HEK293T (cell line): ENCODE measurements around the gene SRRM3.
"Not testable (repeated sequence)": the region's sequence is repeated elsewhere in the genome, so short reads cannot be mapped to it uniquely, and the experiment has no call there.

Source experiments
- CTCF ChIA-PET: fragments of 350-600 bp; formaldehyde crosslinking; extraction: SDS; loops from one replicate; lab custom pipeline; 2021; ENCODE audit warnings: antibody characterized with exemption, inconsistent platforms; lab: Yijun Ruan, JAX
- POLR2A ChIA-PET: fragments of 350-600 bp; formaldehyde crosslinking; extraction: SDS; loops from one replicate; lab custom pipeline; 2020; ENCODE audit warnings: antibody characterized with exemption, inconsistent platforms; lab: Yijun Ruan, JAX
- DNase-seq: peaks from one replicate; pipeline ENCODE4 v3.0.0; 2012; ENCODE audit warnings: mixed read lengths; ENCODE audit errors: extremely low spot score
- ARNT ChIP-seq: fragments of 450-650 bp; IDR thresholded peaks from 2 replicates; pipeline ENCODE4 v1.6.1; 2017; ENCODE audit warnings: mild to moderate bottlenecking
- BHLHE40 ChIP-seq: fragments of 450-650 bp; IDR thresholded peaks from 2 replicates; pipeline ENCODE4 v1.6.1; 2016; ENCODE audit warnings: mild to moderate bottlenecking, moderate library complexity, borderline replicate concordance
- CTBP1 ChIP-seq: fragments of 450-650 bp; IDR thresholded peaks from 2 replicates; pipeline ENCODE4 v1.6.1; 2016; ENCODE audit warnings: borderline replicate concordance
- ELF4 ChIP-seq: fragments of 450-650 bp; IDR thresholded peaks from 2 replicates; pipeline ENCODE4 v1.6.1; 2017; ENCODE audit warnings: antibody characterized with exemption
- FOXA1 ChIP-seq: fragments of 450-650 bp; IDR thresholded peaks from 2 replicates; pipeline ENCODE4 v1.6.1; 2016; ENCODE audit warnings: mild to moderate bottlenecking
- FOXK2 ChIP-seq: fragments of 450-650 bp; IDR thresholded peaks from 2 replicates; pipeline ENCODE4 v1.6.1; 2016; ENCODE audit warnings: mild to moderate bottlenecking
- FOXM1 ChIP-seq: fragments of 450-650 bp; IDR thresholded peaks from 2 replicates; pipeline ENCODE4 v1.6.1; 2017; ENCODE audit warnings: mild to moderate bottlenecking, borderline replicate concordance
- HDGF ChIP-seq: fragments of 450-650 bp; IDR thresholded peaks from 2 replicates; pipeline ENCODE4 v1.6.1; 2017; ENCODE audit warnings: antibody characterized with exemption, borderline replicate concordance
- L3MBTL2 ChIP-seq: fragments of 450-650 bp; conservative IDR thresholded peaks from 2 replicates; pipeline ENCODE4 v1.6.1; 2016; ENCODE audit warnings: mild to moderate bottlenecking
- LEF1 ChIP-seq: fragments of 450-650 bp; IDR thresholded peaks from 2 replicates; pipeline ENCODE4 v1.6.1; 2017; ENCODE audit warnings: mild to moderate bottlenecking, borderline replicate concordance
- NFRKB ChIP-seq: fragments of 450-650 bp; IDR thresholded peaks from 2 replicates; pipeline ENCODE4 v1.6.1; 2016; ENCODE audit warnings: mild to moderate bottlenecking, moderate library complexity
- SP1 ChIP-seq: fragments of 450-650 bp; IDR thresholded peaks from 2 replicates; pipeline ENCODE4 v1.6.1; 2017
- SUZ12 ChIP-seq: fragments of 450-650 bp; IDR thresholded peaks from 2 replicates; pipeline ENCODE4 v1.6.1; 2016; ENCODE audit warnings: mild to moderate bottlenecking
- TARDBP ChIP-seq: fragments of 450-650 bp; IDR thresholded peaks from 2 replicates; pipeline ENCODE4 v1.6.1; 2016
- ZNF384 ChIP-seq: fragments of 450-650 bp; IDR thresholded peaks from 2 replicates; pipeline ENCODE4 v1.6.1; 2016
- TF ChIP-seq, protein P1 (sequence below): fragments of 450-650 bp; IDR thresholded peaks from 2 replicates; pipeline ENCODE4 v1.6.1; 2016

SRRM3 gene

DNA sequence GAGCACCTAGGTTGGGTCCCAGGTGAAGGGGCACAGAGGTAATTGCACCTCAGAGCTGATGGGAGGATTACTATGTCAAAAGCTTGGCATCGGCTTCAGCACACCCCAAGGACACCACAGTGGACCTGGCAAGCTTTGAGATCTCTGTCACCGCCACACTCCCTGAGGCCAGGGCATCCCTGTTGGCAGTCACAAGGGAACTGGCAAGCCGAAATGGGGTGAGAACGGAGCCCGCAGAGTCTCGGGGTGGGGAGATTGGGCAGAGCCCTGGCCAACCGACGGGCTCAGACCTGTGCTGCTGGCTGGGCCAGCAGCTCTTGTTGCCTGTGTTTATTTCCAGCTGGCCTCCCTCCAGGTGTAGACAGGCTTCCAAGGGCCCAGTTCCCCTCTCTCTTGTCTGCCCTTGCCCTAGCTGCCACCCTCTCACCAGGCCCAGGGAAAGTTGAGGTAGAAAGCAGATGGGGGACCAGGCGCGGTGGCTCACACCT, 103.2 kb downstream of the SRRM3 start:
- DNase-seq, result no peak
- CTCF ChIA-PET, result no interaction called here
- TF ChIP-seq NFRKB (no peak), L3MBTL2 (no peak), HDGF (no peak), CTBP1 (no peak), BHLHE40 (no peak), FOXA1 (no peak), LEF1 (no peak), FOXM1 (no peak), TARDBP (no peak), FOXK2 (no peak)
- POLR2A ChIA-PET, result interaction anchor here (0.9 to 1.9 kb wide), 2 partner anchors 13 to 24 kb away, joined by 3 to 4 read pairs; no protein-coding TSS in a partner anchor

DNA sequence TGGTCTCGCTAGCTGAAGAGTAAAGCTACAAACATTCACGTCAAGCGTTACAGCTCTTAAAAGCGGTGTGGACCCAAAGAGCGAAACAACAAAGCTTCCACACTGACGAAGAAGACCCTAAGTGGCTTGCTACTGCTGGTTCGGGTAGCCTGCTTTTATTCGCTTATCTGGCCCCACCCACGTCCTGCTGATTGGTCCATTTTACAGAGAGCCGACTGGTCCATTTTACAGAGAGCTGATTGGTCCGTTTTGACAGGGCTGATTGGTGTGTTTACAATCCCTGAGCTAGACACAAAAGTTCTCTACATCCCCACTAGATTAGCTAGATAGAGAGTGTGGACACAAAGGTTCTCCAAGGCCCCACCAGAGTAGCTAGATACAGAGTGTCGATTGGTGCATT, 107.2 kb downstream of the SRRM3 start:
- not testable (repeated sequence) for DNase-seq
- ChIA-PET CTCF (interaction anchor here (0.8 to 3.2 kb wide), 2 partner anchors 13 to 17 kb away, joined by 3 to 17 read pairs; no protein-coding TSS in a partner anchor), POLR2A (interaction anchor here (0.7 kb wide), 1 partner anchor 9 kb away, joined by 3 read pairs; no protein-coding TSS in a partner anchor)

DNA sequence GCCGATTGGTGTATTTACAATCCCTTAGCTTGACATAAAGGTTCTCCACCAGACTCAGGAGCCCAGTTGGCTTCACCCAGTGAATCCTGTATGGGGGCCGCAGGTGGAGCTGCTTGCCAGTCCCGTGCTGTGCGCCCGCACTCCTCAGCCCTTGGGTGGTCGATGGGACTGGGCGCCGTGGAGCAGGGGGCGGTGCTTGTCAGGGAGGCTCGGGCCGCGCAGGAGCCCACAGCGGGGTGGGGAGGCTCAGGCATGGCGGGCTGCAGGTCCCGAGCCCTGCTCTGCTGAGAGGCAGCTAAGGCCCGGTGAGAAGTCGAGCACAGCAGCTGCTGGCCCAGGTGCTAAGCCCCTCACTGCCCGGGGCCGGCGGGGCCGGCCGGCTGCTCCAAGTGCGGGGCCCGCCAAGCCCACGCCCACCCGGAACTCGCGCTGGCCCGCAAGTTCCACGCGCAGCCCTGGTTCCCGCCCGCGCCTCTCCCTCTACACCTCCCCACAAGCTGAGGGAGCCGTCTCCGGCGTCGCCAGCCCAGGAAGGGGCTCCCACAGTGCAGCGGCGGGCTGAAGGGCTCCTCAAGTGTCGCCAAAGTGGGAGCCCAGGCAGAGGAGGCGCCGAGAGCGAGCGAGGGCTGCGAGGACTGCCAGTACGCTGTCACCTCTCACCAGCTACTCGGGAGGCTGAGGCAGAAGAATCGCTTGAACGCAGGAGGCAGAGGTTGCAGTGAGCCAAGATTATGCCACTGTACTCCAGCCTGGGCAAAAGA, 107.8 kb downstream of the SRRM3 start:
- CTCF ChIA-PET, result interaction anchor here (0.8 to 3.2 kb wide), 2 partner anchors 14 to 18 kb away, joined by 3 to 17 read pairs; no protein-coding TSS in a partner anchor
- POLR2A ChIA-PET, result interaction anchor here (0.7 to 0.9 kb wide), 2 partner anchors 9 to 27 kb away, joined by 3 read pairs; no protein-coding TSS in a partner anchor
- not testable (repeated sequence) for DNase-seq

DNA sequence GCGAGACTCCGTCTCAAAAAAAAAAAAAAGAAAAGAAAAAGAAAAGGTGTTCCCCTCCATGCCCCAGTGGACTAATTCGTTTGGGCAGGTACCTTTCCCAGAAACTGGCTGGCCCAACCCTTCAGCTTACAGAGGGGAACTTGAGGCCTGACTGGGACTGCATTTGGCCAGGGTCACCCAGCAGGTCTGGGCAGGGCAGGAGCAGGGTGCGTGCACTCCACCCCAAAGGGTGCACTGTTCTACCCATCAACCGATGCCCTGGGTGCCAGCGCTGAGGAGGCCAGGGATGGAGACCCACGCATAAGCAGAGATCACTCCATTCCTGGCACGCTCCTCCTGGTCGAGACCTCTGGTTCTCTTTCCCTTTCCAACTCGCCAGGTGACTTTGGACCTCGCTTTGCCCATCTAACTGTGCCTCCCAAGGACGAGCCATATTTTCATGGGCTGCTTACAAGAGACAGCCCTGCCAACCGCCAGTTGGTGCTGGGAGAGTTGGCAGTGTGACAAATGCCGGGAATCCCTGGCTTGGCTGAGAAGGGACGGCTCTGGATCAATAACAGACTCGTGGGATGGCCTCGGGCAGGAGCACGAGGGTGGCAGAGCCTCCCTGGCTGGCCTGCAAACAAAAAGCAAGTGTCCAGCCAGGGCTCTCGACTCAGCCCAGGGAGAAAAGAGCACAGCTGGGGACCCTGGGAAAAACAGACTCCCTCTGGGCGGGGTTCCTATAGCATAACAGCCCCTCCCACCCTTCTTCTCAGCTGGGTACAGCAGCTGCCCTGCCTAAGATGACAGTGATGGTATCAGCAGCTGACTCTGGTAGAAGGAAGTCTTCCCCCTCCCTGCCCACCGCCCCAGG, 108.6 kb downstream of the SRRM3 start:
- ChIA-PET POLR2A (interaction anchor here (0.9 kb wide), 1 partner anchor 28 kb away, joined by 3 read pairs; no protein-coding TSS in a partner anchor), CTCF (interaction anchor here (0.6 to 1.1 kb wide), 2 partner anchors 21 to 41 kb away, joined by 3 to 4 read pairs; no protein-coding TSS in a partner anchor)
- TF ChIP-seq TARDBP, result no peak
- TF ChIP-seq L3MBTL2, result no peak
- no peak for TF ChIP-seq FOXM1
- no peak for TF ChIP-seq FOXK2
- TF ChIP-seq ZNF384, result no peak
- TF ChIP-seq SUZ12, result no peak
- no peak for TF ChIP-seq HDGF
- no peak for TF ChIP-seq ARNT
- TF ChIP-seq FOXA1, result no peak
- TF ChIP-seq NFRKB, result no peak
- TF ChIP-seq ELF4, result no peak
- TF ChIP-seq LEF1, result no peak
- no peak for TF ChIP-seq BHLHE40
- no peak for TF ChIP-seq CTBP1
- TF ChIP-seq, protein P1, sequence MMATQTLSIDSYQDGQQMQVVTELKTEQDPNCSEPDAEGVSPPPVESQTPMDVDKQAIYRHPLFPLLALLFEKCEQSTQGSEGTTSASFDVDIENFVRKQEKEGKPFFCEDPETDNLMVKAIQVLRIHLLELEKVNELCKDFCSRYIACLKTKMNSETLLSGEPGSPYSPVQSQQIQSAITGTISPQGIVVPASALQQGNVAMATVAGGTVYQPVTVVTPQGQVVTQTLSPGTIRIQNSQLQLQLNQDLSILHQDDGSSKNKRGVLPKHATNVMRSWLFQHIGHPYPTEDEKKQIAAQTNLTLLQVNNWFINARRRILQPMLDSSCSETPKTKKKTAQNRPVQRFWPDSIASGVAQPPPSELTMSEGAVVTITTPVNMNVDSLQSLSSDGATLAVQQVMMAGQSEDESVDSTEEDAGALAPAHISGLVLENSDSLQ, result no peak
- no peak for TF ChIP-seq SP1
- DNase-seq, result no peak

DNA sequence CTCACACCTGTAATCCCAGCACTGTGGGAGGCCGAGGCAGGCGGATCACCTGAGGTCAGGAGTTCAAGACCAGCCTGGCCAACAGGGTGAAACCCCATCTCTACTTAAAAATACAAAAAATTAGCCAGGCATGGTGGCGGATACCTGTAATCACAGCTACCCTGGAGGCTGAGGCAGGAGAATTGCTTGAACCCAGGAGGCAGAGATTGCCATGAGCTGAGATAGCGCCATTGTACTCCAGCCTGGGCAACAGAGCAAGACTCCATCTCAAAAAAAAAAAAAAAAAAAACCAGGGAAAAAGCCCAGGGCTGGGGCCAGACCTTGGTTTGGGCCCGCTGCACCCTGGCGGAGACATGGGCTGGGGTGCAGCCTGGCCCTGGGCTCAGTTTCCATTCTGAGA, 110.1 kb downstream of the SRRM3 start:
- DNase-seq, POLR2A ChIA-PET: not testable (repeated sequence)
- CTCF ChIA-PET, result interaction anchor here (1.1 to 2.7 kb wide), 4 partner anchors 20 to 133 kb away, joined by 3 to 13 read pairs (median 6); no protein-coding TSS in a partner anchor

DNA sequence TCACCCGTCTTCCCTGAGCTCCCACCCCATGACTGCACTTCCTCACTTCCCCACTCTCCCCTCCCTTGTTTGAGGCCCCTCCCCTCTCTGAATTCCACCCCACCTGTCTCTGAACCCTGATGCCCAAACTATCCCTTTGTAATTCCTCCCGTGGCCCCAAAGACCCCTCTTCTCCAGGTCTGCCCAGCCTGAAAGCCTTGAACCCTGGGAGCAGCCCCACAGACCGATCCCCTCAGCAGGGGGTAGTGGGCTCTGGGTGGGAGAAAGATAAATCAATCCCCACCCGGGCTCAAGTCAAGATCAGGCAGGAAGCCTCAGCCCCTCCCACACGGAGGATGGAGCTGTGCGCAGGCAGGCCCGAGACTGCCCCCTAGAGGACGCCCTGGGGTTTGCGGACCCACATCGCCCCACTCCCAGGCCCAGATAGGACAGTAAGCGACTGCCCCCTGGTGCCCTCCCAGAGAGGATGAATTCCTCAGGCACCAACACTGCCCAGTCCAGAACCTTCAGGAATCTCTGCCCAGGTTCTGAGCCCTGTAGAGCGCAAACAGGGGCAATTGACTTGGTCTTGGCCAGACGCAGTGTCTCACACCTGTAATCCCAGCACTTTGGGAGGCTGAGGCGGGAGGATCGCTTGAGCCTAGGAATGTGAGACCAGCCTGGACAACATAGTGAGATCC, 112.5 kb downstream of the SRRM3 start:
- POLR2A ChIA-PET, result no interaction called here
- peak; percentile 89 for DNase-seq
- CTCF ChIA-PET, result interaction anchor here (0.5 to 2.7 kb wide), 11 partner anchors 12 to 212 kb away, joined by 3 to 21 read pairs (median 4); no protein-coding TSS in a partner anchor
- TF ChIP-seq L3MBTL2 (no peak), CTBP1 (peak; percentile 55; the same call in 1 of the 2 replicates), ZNF384 (peak; percentile 96)
- TF ChIP-seq, protein P1, result peak; percentile 81

- ChIA-PET CTCF (interaction anchor here (0.9 to 1.8 kb wide), 5 partner anchors 17 to 28 kb away, joined by 3 to 21 read pairs (median 4); no protein-coding TSS in a partner anchor), POLR2A (interaction anchor here (1.1 kb wide), 1 partner anchor 24 kb away, joined by 3 read pairs; no protein-coding TSS in a partner anchor)
- not testable (repeated sequence) for DNase-seq
Observed at GRCh38 chr7:76314740-76315139, 113.0 kb downstream of the SRRM3 start.
